Frontal cortex (tissue), 4 donors: Measurements from ENCODE around the gene DNAI1. TPM values are rescaled to one million over a fixed set of nuclear protein-coding genes. Genes with fewer than 3 reads are reported as not detected.
"Not testable (repeated sequence)": the region's sequence is repeated elsewhere in the genome, so short reads cannot be mapped to it uniquely, and the experiment has no call there.

Source experiments
- DNase-seq, 2 donors: peaks; one replicate each; pipeline ENCODE4 v3.0.0; 2012; ENCODE audit warnings: low spot score in 2 of 2
- FAIRE-seq: peaks from 2 replicates; lab custom pipeline; 2012; peaks lifted over from hg19 to GRCh38; lab: Jason Lieb, UNC
- total RNA-seq: library from RNA; depleted of rRNA; stranded (reverse); fragments of >200 nt; gene quantifications from one replicate; pipeline ENCODE4 v1.2.3, GENCODE V29; 2014
- donor health status: control.
- donor health status: control.
- donor health status: control.

The DNAI1 gene
- 1.2 TPM for total RNA-seq

DNA sequence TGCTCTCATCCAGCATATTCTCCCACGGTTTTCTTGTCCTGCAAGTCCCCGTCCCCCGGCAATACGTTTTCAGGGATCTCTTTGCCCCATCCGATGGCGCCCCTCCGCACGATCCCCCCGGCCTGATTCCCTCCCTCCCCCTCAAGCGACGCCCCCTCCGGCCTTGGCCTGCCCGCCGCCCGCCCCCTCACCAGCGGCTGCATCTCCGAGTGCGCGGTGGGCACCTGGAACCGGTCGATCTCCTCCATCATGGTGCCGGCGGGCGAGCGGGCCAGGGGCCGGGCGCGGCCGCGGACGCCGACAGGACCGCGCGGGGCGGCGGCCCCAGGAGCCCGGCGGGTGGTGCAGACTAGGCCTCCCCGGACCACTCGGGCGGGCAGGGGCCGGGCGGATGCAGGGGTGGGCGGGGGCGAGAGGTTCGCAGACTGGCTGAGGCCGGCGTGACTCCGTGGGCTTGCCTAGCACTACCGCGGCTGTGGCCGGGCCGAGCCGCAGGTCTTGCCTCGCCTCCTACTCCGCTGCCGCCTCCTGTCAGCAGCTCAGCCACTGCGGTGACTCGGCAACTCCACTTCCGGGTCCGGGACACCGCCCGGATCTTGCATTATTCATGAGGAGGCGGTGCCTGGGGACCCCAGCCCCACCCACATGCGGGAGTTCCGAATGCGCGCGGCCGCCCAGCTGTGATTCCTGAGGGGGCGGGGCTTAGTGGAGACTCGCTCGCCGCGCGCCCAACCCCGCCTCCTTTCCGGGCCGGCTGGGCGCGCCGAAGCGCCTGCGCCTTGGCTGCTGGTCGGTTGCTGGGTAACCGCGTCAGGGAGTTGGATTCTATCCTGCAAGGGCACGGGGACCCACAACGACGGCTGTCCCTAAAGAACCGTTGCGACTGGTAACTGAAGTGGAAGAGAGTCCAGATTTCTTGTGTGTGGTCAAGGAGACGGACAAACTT lies at the start of gene DNAI1, which contains the start of gene FAM219A:
Gene DNAI1 (plus strand): TSS at position 793 of the 946 bp plus-strand sequence. CDS start 201 bp downstream, outside the sequence.
Gene FAM219A (minus strand): TSS at position 558 of the 946 bp plus-strand sequence. CDS start 307 bp downstream, at position 251.
- DNase-seq (peak; percentile 99), FAIRE-seq (peak; percentile 97)

DNA sequence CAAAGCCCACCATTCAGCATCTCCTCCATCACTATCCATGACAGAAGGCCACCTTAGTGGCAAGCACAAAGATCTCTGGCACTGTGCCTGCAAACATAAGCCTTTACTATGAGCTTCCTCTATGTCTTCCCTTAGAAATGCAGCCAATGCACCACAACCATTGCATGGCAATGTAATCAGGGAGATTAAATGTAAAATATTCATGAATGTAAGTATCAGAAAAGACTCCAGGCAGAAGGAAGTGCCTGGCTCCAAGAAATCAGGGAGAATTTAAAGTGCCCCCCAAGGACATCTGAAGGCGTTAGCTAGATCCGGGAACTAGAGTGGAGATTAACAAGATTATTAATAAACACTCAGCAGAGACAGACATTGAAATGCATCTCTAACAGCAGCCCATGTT lies 49.5 kb upstream of the DNAI1 start:
- FAIRE-seq (no peak), DNase-seq (no peak)

DNA sequence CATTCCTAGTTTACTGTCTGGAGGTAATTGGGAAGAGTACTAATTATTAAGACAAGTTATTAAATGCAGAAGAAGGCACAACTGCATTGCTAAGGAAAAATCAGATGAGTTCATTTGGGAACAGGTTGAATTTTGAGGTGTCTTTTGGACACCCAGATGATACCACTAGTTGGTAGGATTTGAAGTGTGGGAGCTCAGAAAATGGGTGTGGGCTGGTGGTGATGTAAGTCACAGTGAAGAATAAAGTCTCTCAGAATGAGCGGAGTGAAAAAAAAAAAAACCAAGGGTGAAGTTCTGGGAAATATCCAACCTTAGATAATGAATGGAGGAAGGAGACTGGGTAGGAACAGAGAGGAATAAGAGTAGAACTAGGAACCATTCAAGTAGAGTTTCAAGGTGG lies 46.3 kb upstream of the DNAI1 start:
- no peak for DNase-seq
- FAIRE-seq, result no peak

DNA sequence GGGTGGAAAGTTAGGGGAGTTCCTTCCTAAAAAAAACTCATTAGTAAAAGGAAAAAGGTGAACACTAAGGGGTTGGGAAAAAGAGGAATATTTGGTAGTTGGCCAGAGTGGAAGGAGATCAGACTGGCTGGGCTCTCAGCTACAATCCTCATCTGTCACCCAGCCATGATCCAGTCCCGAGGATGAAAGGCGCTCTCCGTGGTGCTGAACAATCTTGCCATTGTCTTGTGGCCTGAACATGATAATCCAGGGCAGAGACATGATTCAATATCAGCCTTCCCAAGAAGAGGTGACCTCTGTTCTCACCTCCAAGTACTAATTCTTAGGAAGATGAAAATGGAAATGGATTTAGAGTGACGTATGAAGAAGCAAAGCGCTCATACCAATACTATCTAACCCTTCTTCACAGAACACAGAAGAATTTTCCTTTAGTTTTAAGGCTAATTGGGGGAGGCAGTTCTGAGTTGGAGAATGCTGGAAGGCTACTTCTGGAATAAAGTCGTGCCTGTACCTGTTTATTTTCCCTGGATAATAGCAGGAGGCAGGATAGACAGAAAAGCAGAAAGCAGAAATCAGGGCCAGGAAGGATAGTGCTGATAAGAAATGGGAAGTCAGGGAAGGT lies 45.3 kb upstream of the DNAI1 start:
- DNase-seq, result peak in 1 of 2 donors; percentile 45
- FAIRE-seq, result no peak

DNA sequence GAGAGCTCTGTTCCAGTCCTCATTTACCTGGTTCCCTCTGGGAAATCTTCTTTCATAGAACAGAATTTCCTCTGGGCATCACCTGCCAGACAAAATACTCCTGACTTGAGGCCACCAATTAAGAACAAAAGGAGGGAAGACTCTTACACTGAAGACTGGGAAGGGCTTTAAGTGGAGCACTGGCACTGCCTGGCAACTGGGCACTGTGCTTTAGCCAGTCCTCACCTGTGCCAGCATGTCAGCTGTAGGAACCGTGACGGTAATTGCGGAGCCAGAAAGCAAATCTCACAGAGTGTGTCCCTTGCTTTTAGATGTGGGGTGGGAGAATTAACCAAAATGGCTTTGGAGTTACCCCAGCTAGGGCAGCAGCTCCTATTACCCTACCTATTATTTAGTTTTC lies 40.9 kb upstream of the DNAI1 start:
- no peak for DNase-seq

DNA sequence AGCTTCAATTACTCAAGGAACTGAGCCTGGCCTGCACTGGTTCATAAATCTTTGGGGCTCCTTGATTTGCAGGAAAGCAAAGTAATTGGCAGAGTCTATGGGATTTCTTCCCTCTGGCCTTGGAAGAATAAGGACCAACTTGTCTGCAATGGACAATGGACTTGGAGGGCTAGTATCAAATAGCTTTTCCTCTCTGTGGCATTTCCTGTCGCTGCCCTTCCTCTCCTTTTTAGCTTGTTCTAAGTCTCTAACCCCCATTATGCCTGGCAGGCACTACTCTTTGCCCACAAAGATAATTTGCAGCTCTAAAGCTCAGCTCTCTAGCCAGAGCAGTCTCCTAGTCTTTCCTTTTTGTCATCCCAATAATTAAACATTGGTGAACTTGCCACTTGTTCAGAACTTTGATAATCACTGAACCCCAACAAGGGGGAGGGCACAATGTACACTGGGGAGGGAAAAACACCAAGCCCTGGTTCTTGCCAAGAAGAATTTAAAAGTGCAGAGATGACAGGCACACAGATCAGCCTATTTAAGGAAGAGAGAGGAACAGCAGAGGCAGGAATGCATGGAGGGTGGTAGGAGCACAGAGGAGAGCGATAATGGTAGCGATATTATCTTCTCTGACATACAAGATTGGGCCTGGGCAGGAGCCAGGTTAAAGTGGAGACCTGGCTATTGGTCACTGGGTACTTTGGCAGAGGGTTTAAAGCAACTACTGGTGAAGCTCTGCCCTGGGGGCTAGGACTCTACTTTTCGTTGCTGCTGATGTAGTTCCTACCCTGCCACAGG lies 38.7 kb upstream of the DNAI1 start:
- FAIRE-seq (no peak), DNase-seq (no peak)

More for the DNA sequence above, 40.9 kb upstream of the DNAI1 start:
- no peak for FAIRE-seq

DNA sequence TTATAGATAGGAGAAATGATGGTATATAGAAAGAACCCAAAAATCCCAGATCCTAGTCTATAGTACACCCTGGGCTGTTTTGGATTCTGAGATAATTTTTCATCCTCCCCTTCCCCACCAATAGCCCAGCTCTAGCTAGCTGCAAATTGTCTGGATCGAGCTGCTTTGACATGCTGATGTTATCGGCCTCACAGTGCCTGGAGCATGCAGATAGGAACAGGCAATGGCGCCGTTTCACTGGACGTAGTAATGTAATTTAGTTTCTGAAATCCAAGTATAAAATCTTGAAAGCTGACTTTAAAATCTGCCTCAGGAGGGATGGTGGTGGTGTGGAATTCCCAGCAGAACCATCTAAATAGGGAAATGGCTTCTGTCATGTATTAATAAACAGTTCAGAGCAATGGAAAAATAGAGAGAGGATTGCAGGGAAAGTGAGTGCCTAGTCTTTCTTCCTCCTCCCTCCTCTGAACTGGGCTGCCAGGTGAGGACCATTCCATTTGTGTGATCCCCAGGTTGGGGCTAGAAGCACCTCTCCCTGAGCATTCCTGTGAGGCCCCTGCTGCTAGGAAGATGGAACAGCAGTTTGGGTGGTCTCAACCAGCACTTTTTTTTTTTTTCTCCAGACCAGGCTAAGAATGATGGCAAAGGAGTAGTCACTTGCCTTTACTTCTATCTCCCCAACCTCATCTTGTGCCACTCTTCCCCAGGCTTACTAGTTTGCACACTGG lies 32.1 kb upstream of the DNAI1 start:
- FAIRE-seq (no peak), DNase-seq (no peak)

DNA sequence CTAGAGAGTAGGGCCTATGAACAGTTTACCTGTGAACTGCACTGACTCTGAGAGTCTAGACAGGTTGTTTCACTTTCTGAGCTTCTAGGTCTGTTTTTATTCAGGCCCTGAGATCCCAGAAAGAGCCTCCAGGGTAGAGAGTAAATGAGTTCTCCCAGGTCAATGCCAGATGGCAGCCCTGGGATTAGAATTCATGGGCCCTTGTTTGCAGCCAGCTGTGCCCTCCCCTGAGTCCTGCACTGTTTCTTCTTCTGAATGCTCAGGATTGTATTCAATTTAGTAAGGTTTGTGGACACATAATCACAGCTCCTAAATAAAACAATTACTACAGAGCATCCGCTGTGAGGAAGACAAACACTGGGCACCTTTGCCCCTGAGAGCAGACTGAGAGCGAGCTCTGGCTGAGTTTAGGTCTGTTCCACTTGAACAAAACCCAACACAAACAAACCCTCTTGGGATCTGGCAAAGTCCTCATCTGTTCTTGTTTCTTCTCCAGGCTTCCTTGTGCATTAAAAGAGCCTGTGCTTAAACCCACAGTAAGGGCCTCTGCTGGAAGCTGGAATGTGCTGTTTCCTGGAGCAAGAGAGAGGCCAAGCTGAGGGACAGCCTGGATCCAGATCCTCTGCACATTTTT lies 30.2 kb upstream of the DNAI1 start:
- DNase-seq, result no peak
- no peak for FAIRE-seq

DNA sequence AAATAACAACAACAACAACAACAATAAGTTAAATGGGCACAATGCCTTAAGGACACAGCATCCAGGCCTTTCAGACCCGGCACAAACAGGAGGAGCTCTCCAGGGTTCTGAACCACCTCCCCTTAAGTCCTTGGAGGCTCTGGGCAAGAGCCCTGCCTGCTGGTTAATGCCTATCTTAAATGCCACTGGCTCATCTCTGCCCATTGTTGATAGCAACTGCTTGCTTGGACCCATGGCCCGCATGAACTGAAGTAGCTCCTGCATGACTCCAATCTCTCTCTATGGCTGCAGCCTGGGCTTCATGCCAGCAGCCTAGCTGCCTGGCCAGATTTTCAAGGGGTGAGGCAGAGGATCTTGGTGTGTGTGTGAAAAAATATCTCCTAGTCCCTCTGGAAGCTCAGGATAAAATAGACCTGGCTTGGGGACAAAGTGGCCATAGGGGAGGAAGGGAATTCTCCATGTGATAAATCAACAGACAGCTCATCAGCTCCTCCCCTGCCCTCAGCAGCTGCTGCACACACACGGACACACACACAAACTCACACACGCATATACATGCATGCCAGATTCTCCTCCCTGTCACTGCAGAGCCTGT lies 27.7 kb upstream of the DNAI1 start:
- peak in 1 of 2 donors; percentile 47 for DNase-seq
- no peak for FAIRE-seq

DNA sequence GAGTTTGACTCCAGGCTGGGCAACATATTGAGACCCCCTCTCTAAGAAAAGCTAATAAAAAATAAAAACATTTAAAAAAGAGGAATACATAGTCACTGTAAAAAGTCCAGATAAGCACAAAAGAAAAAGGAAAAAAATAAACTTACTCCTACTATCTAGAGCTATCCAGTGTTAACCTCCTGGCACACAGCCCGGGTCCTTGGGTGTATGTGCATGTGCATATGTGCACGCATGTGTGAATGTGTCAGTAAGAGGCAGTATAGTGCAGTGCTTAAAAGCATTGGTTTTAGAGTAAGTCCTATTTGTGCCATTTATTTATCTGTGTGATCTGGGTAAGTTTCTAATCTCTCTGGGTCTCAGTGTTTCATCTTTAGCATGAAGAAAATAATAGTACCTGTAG lies 26.9 kb upstream of the DNAI1 start:
- FAIRE-seq (no peak), DNase-seq (no peak)

DNA sequence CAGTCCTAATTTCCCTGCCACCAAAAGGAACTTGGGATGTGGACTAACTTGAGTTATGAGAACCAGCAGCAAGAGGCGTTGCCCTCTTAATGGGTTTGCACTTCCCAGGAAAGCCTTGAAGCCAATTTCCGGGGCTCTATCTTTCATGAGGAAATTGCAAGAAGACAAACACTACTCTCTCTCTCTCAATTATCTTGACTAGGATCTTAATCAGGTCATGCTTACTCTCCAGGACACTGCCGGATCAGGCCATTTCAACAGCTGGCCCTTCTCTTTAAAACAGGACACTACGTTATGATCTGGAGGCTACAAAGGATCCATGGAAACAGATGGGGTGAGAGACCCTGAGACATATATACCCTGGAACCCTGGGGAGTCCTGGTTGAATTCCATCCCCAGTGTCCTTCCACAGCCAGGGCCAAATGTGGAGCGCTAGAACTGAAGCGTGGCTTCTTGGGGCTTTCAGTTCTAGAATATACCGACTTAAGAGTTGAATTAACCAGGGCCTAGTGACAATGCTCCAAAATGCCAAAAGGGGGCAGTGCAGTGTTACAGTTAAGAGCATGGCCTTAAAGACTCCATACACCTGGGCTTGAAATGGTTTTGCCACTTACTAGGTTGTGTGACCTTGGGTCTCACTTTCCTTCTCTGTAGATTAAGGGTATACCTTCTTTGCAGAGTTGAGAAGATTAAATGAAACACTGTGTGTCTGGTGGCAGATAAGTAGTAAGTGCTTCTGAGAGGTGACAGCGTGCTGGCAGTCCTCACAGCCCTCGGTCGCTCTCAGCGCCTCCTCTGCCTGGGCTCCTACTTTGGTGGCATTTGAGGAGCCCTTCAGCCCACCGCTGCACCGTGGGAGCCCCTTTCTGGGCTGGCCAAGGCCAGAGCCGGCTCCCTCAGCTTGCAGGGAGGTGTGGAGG lies 21.3 kb upstream of the DNAI1 start:
- FAIRE-seq, result no peak

DNA sequence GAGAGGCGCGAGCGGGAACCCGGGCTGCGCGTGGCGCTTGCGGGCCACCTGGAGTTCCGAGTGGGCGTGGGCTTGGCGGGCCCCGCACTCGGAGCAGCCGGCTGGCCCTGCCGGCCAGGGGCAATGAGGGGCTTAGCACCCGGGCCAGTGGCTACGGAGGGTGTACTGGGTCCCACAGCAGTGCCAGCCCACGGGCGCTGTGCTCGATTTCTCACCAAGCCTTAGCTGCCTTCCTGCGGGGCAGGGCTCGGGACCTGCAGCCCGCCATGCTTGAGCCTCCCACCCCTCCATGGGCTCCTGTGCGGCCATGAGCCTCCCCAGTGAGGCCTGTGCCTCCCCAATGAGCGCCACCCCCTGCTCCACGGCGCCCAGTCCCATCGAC lies 20.7 kb upstream of the DNAI1 start:
- not testable (repeated sequence) for DNase-seq

More for the DNA sequence above, 21.3 kb upstream of the DNAI1 start:
- DNase-seq, result peak; percentile 58 to 67

DNA sequence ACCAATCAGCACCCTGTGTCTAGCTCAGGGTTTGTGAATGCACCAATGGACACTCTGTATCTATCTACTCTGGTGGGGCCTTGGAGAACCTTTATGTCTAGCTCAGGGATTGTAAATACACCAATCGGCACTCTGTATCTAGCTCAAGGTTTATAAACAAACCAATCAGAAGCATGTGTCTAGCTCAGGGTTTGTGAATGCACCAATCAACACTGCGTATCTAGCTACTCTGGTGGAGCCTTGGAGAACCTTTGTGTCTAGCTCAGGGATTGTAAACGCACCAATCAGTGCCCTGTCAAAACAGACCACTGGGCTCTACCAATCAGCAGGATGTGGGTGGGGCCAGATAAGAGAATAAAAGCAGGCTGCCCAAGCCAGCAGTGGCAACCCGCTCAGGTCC lies 20.1 kb upstream of the DNAI1 start:
- DNase-seq, FAIRE-seq: not testable (repeated sequence)

More for the DNA sequence above, 20.7 kb upstream of the DNAI1 start:
- not testable (repeated sequence) for FAIRE-seq

DNA sequence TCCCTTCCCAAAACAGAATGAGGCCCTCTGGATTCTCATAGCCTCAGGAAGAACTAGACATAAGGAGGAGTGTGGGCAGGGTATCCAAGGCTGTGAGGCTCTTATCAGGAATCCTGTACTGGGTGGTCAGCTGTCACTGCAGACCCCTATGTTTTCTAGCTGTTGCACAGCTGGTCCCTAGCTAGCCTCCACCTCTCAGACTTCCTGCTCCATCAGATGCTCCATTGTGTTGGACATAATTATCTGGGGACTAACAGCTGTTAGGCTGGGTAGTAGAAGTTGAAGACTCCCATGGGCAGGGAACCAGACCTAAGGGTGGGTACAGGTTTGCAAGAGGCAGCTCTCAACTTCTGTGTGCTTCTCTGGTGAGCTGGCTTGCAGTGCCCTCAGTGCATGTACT lies 18.6 kb upstream of the DNAI1 start:
- DNase-seq (no peak), FAIRE-seq (no peak)

DNA sequence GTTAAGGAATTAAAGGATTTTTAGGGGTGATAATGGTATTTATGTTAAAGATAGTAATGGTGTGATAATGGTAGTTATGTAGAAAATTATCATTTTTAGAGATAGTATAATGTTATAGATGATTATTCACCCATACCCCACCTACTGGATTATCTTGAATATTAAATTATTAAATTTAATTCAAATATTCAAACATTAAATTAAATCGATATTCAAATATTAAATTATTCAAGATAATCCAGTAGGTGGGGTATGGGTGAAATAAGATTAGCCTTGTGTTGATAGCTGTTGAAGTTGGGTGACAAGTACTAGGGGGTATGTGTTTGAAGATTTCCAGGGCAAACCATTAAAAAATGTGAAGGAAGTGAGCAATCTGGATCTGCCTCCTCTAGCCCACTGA lies 15.8 kb upstream of the DNAI1 start:
- no peak for FAIRE-seq
- no peak for DNase-seq

DNA sequence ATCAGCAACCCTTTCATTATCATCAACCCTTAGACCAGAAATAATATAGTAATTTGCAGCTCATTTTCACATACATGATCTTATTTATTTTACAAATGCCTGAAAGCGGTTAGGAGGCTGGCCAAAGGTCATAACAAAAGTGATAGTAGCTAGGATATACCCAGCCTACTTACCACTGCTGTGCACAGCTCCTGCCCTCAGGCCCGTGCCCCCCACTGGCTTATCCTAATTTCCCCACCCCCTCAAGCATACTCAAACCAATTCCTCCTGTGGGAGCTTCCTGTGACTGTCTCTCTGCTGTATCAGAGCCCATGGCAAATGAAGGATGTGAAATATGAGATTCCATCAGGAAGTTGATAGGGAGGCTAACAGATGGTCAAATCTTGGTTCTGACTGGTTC lies 15.1 kb upstream of the DNAI1 start:
- DNase-seq (no peak), FAIRE-seq (no peak)

DNA sequence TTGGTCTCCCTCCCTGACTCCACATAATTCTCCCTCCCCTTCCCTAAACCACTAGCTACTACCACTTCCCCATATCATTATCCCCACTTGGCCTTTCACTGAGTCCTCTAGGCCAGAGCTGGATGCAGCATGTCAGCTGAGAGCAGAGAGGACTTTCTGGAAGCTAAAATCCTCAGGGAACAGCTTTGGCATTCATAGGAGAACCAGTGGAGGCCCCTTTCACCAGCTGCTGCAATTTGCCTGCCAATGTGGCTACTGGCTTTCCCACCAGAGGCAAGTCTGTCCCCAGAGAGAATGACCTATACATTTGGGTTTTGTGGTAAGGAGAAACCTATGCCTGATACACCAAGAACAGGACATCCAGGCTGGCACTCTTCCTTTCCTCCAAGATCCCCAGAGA lies 14.6 kb upstream of the DNAI1 start:
- DNase-seq, result no peak

DNA sequence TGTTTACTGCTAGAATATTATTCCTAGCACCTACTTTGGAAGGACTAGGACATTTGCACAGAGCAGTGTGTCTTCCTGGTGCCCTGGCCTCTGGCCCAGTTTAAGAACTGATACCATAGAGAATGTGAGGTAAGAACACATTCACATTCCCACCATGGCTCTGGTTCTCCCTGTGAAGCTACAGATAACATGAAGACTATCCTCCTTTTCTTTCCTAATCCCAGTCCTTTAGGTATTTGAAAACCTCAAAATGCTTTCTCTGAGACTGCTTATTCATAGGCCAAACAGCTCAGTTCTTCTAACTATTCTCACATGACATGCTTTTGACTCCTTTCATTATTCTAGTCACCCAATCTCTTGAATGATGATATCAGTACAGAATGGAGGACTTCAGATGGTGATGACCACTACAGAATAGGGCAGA lies 12.1 kb upstream of the DNAI1 start:
- DNase-seq (no peak), FAIRE-seq (no peak)

More for the DNA sequence above, 14.6 kb upstream of the DNAI1 start:
- no peak for FAIRE-seq
